DND-41 (cell line): ENCODE results near the gene CEP126.

ENCODE experiments used
- EZH2 ChIP-seq: IDR thresholded peaks from 3 replicates; pipeline ENCODE4 v1.6.1; 2012; ENCODE audit warnings: borderline replicate concordance, low read depth, mild to moderate bottlenecking, moderate library complexity, low read length, inconsistent platforms; ENCODE audit not compliant: severe bottlenecking
- TF ChIP-seq, protein P1 (sequence below): IDR thresholded peaks from 2 replicates; pipeline ENCODE4 v1.5.1; 2012; ENCODE audit warnings: borderline replicate concordance, low read length, moderate library complexity, mild to moderate bottlenecking; ENCODE audit not compliant: poor library complexity, severe bottlenecking; ENCODE audit errors: extremely low read depth

DNA sequence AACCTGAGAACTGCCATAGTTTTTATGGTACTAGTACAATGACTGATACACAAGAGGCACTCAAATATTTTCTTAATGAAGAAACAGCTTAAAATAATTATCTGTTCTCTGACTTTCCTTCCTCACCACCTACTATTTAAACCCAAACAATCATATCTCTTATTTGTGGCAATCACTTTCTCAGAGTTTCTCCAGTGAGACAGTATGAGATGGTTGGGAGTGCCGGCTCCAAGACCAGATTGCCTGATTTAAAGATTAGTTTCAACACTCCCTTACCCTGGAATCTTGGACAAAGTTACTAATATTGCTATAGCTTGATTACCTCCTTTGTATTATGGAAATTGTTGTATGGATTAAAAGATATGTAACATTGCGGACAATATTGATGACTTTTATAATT, 5.7 kb upstream of the CEP126 start:
- TF ChIP-seq, protein P1, sequence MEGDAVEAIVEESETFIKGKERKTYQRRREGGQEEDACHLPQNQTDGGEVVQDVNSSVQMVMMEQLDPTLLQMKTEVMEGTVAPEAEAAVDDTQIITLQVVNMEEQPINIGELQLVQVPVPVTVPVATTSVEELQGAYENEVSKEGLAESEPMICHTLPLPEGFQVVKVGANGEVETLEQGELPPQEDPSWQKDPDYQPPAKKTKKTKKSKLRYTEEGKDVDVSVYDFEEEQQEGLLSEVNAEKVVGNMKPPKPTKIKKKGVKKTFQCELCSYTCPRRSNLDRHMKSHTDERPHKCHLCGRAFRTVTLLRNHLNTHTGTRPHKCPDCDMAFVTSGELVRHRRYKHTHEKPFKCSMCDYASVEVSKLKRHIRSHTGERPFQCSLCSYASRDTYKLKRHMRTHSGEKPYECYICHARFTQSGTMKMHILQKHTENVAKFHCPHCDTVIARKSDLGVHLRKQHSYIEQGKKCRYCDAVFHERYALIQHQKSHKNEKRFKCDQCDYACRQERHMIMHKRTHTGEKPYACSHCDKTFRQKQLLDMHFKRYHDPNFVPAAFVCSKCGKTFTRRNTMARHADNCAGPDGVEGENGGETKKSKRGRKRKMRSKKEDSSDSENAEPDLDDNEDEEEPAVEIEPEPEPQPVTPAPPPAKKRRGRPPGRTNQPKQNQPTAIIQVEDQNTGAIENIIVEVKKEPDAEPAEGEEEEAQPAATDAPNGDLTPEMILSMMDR: no peak
- no peak for TF ChIP-seq EZH2
